GM04503 (cell line): Measurements from ENCODE around the gene ME3.
"Not testable (repeated sequence)": the region's sequence is repeated elsewhere in the genome, so short reads cannot be mapped to it uniquely, and the experiment has no call there.

ENCODE experiments used
- DNase-seq: peaks from one replicate; pipeline ENCODE4 v3.0.0-alpha.2; 2012; ENCODE audit warnings: low read depth

The ME3 gene

GRCh38 chr11:86620891-86621521, 51.4 kb downstream of the ME3 start:
- DNase-seq: peak; percentile 84

- DNase-seq: not testable (repeated sequence)
Measured at GRCh38 chr11:86619428-86619827, 53.0 kb downstream of the ME3 start.

- DNase-seq: no peak
Measured at GRCh38 chr11:86617502-86617901, 54.9 kb downstream of the ME3 start.

GRCh38 chr11:86615487-86615886, 56.9 kb downstream of the ME3 start:
- no peak for DNase-seq

GRCh38 chr11:86610559-86611341, 61.7 kb downstream of the ME3 start:
- no peak for DNase-seq

- no peak for DNase-seq
Measured at GRCh38 chr11:86608251-86608799, 64.1 kb downstream of the ME3 start.

GRCh38 chr11:86606836-86607481, 65.5 kb downstream of the ME3 start:
- no peak for DNase-seq

- no peak for DNase-seq
Measured at GRCh38 chr11:86606270-86606835, 66.1 kb downstream of the ME3 start.

- DNase-seq: peak; percentile 18
Measured at GRCh38 chr11:86596861-86597586, 75.4 kb downstream of the ME3 start.

- no peak for DNase-seq
Measured at GRCh38 chr11:86595955-86596354, 76.5 kb downstream of the ME3 start.

- no peak for DNase-seq
Measured at GRCh38 chr11:86595451-86595850, 77.0 kb downstream of the ME3 start.

- DNase-seq: no peak
Measured at GRCh38 chr11:86594746-86595145, 77.7 kb downstream of the ME3 start.

GRCh38 chr11:86593833-86594232, 78.6 kb downstream of the ME3 start:
- no peak for DNase-seq

GRCh38 chr11:86592659-86593451, 79.6 kb downstream of the ME3 start:
- DNase-seq: peak; percentile 17

GRCh38 chr11:86592047-86592591, 80.3 kb downstream of the ME3 start:
- DNase-seq: peak; percentile 34

GRCh38 chr11:86591631-86592030, 80.8 kb downstream of the ME3 start:
- no peak for DNase-seq

- DNase-seq: no peak
Measured at GRCh38 chr11:86589856-86590589, 82.4 kb downstream of the ME3 start.

- no peak for DNase-seq
Measured at GRCh38 chr11:86589204-86589603, 83.2 kb downstream of the ME3 start.

- DNase-seq: no peak
Measured at GRCh38 chr11:86588566-86589090, 83.8 kb downstream of the ME3 start.
